ENCODE measurements around the gene COLEC12.

GRCh38 chr18:402129-402528 is 98.4 kb downstream of the COLEC12 start:
- no peak for TF ChIP-seq CTCF (IDR thresholded peaks at IDR 0.05; ENCODE audit: low read depth, low read length)
- no peak for TF ChIP-seq EZH2phosphoT487 (IDR thresholded peaks at IDR 0.05; ENCODE audit: low read depth)

Measured in OCI-LY3 (cell line).